KBM-7 (cell line): Measurements from ENCODE around the gene RGR.
"Not testable (repeated sequence)": the region's sequence is repeated elsewhere in the genome, so short reads cannot be mapped to it uniquely, and the experiment has no call there.

Experiments
- DNase-seq: peaks from one replicate; pipeline ENCODE4 v3.0.0-alpha.2; 2015
- in situ Hi-C: fragments of 300-500 bp; cut with MboI; formaldehyde crosslinking; loops from 2 replicates; pipeline ENCODE4 v1.14.3; 2020; ENCODE audit warnings: low sequenced_read_pairs, low pct_unique_long_range_greater_than_20kb, mixed read lengths

Gene RGR

GRCh38 chr10:84248794-84249193 lies 3.9 kb downstream of the RGR start:
- in situ Hi-C loops: no loop called here
- DNase-seq: no peak

GRCh38 chr10:84254552-84255478 lies 10.0 kb downstream of the RGR start:
- in situ Hi-C loops: loop anchor here (25.0 kb wide), 1 partner anchor 457 kb away; no protein-coding TSS in a partner anchor
- DNase-seq: no peak

DNA sequence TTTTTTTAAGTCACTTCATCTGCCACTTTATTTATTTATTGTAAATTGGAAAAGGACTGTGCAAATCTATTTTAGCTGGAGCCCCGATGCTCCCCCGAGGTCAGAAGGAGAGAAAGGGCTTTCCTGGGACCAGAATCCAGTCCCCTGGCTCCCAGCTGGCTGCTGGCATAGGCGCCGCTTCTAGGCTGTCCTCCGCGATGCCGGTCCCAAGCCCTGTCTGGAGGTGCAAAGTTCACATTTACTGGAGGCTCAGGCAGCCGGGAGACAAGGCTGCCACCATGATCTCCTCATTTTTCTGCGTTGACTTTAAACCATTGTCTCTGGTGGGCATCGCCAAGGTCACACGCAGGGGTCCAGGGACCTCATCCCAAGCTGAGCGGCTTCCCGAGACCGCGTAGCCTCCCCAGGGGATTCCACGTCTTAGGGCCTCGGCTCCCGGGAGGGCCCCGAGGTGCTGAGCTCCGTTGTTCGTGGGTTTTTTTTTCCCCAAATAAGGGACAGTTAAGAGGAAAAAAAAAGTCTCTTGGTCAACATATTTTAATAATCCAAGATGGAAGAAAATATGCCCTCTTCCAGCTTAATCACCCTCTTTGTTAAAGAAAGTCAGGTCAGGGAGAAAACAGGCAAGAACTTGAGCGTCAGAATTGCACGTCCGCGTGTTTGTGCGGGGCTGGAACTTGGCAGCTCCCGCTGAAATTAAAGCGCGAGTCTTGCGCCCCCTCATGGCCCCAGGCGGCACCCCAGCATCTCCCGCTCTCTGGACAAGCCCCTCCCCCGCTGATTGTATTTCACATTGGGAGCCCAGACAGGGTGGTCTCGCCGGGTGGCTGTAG lies 11.9 kb downstream of the RGR start:
- peak; percentile 55 for DNase-seq
- in situ Hi-C loops: loop anchor here (25.0 kb wide), 1 partner anchor 456 kb away; no protein-coding TSS in a partner anchor

DNA sequence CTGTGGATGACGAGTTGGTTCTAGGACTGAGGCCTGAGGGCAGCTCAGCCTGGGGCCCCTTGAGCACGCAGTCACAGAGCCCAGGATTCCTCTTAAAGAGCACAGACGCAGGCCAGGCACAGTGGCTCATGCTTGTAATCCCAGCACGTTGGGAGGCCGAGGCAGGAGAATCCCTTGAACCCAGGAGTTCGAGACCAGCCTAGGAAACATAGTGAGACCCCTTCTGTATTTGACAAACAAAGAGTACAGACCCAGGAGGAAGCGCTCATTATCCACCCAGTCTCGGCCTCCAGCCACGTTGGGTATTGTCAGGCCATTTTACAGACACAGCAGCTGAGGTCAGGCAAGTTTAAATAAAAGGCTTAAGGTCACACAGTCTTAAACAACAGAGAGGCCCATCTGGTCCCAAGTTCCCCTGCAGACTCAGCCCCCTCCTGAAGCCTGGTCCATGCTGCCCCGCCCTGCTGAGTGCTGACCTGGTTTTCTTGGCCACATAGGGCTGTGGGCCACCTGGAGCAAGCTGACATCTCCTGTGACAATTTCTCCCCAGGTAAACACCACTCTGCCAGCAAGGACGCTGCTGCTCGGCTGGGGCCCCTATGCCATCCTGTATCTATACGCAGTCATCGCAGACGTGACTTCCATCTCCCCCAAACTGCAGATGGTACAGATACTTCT lies 12.6 kb downstream of the RGR start:
- in situ Hi-C loops: loop anchor here (25.0 kb wide), 1 partner anchor 455 kb away; no protein-coding TSS in a partner anchor
- no peak for DNase-seq

DNA sequence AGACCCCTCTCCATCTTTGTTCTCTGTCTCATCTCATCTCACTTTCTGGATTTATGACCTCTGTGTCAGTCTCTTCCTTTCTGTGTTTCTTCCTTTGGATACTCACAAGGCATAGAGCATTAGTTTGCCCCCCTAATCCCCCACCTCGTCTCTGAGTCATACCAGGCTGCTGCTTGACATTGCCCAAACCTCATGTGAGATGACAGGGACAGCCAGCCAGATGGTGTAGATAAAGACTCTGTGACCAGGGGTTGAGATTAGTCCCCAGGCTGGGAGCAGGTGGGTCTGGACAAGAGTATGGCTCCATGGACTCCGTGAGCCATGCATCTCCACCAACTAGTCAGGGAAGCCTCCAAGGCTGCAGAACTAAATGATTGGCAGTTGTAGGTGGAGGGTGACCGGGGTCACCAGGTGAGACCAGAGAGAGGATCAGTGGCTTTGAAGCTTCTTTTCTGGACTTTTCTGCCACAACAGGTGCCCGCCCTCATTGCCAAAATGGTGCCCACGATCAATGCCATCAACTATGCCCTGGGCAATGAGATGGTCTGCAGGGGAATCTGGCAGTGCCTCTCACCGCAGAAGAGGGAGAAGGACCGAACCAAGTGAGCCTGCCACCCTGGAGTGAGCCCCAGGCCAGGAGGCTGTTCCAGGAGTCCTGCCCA lies 13.3 kb downstream of the RGR start:
- in situ Hi-C loops: loop anchor here (25.0 kb wide), 1 partner anchor 454 kb away; no protein-coding TSS in a partner anchor
- no peak for DNase-seq

DNA sequence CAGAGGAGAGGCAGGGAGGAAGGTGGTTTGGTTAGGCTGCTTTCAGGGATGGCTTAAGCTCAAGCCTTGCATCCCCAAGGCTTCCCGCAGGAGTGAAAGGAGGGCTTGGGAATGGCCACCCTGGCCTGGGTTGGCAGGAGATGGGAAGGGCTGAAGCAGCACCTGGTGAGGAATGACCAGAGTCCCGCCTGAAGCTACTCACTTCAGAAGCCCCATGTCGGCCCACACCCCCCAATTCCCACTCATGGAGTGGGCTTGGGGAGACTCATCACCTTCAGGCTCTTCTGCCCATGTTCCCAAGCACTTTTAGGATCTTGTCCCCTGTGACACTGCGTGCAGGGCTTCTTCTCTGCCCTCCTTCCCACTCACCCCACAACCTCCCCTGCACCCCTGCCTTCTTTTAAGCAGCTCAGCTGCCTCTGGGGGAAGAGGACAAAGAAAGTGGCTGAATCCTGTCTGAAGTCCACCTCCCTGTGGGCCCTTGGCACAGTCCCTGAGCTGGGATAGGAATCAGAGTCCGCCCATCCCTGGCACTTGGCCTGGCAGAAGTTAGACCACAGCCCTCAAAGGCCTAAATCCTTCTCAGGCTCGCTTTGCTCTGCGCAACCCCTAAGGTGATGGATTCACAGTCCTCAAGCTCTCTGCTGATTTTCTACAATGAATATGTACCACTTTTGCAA lies 16.5 kb downstream of the RGR start:
- in situ Hi-C loops: loop anchor here (10.0 to 25.0 kb wide), 2 partner anchors 283 to 451 kb away; no protein-coding TSS in a partner anchor
- no peak for DNase-seq

DNA sequence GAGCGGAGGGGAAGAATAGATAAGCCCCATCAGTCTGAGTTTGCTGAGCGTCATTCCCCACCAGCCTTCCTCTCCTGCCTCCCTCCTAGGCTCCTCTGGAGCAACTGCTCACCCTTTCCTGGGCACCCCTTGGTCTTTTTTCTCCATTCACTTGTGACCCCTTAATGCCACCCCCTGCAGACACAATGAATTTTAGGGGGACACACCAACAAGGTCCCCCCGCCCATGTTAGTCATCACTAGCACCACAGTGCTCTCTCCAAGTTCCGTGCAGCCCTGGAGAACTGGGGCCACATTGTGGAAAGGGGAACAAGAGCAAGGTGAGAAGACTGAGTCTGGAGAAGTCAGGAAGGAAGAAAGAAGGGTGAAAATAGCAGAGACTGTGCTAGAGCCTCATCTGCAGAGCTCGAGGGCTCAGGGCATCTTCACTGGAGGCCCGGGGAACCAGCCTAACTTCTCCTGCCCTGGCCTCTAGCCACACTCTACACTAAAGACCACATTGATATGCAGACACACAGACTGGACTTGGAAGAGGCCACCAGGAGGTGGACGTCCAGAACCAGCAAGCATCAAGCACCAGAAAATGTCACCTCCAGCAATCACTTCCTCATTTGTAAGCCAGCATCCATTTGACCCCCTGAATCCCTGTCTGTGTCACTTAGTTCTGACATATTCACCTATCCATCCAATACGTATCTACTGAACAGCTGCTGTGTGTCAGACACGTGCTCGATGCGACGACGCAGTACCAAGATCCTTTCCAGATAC lies 17.5 kb downstream of the RGR start:
- peak; percentile 8 for DNase-seq
- in situ Hi-C loops: loop anchor here (10.0 to 25.0 kb wide), 2 partner anchors 282 to 450 kb away; no protein-coding TSS in a partner anchor

GRCh38 chr10:84263716-84264115 lies 18.9 kb downstream of the RGR start:
- no peak for DNase-seq

DNA sequence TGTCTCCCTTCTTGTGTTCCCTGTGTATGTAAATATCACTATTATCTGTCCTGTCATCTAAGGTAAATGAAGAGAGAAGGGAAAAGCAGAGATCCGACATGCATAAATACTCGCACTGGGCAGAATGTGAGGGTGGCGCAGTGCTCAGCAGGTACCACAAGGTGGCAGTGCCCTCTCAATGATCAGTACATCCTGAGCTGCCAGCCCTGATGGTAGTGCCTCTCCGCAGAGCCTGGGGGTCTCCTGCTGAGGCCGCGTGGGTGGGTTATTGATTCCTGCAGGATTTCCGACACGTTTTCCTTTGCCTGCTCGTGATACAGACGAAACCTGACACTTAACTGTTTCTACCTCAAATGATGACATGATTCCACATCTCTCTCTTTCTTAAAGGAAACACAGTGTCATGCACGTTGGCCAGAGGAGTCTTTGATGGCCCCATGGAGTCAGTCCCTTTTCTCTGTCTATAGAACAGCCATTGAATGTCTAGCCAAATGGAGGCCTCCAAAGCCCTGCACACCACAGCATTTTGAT lies 19.8 kb downstream of the RGR start:
- in situ Hi-C loops: loop anchor here (10.0 to 25.0 kb wide), 2 partner anchors 280 to 448 kb away; no protein-coding TSS in a partner anchor
- DNase-seq: peak; percentile 75

More at GRCh38 chr10:84263716-84264115, 18.9 kb downstream of the RGR start:
- in situ Hi-C loops: loop anchor here (10.0 to 25.0 kb wide), 2 partner anchors 281 to 449 kb away; no protein-coding TSS in a partner anchor

DNA sequence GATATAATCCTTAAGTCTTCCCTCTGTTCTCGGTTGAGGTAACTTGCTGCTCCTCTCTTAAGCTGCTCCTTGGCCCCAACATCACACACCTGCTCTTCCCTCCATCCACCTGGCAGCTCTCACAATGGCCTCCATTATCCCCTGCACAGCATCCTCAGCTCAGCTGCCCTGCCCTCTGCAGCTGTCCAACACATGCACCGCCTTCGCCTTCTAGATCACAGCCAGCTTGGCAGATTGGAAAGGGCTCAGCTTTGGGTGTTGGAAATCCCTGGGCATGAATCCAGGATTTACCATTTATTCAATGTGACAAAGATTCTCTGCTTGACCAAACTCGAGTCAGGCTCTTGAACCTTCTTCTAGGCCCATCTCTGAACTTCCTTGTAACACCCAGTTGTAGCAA lies 20.6 kb downstream of the RGR start:
- DNase-seq: no peak
- in situ Hi-C loops: loop anchor here (10.0 to 25.0 kb wide), 2 partner anchors 279 to 447 kb away; no protein-coding TSS in a partner anchor

DNA sequence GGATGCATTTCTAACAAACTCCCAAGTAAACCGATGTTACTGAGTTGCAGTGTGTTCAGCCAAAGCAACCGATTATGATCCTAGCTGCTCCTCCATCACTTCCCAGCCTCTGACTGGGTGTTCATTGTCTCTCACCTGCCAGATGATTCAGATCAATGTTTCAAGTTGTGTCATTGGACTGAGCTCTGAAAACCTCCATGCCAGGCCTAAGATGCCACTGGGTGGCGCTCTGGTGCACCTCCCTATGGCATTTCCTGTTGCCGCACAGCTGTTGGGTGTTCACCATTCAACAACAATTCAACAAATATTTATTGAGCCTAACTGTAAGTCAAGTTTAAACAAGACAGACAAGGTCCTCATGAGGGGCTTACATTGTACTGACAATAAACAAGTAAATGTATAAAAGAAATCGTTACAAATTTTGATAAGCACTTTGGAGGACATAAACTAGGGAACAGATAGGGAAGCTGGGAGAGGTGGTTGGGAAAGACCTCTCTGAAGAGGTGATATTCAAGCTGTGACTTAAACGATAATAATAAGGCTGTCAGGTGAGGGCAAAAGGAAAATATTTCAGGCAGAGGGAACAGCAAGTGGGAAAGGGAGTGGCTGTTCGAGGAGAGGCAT lies 22.8 kb downstream of the RGR start:
- in situ Hi-C loops: loop anchor here (10.0 to 25.0 kb wide), 2 partner anchors 277 to 445 kb away; no protein-coding TSS in a partner anchor

GRCh38 chr10:84269162-84269561 lies 24.3 kb downstream of the RGR start:
- in situ Hi-C loops: loop anchor here (10.0 to 25.0 kb wide), 2 partner anchors 276 to 443 kb away; no protein-coding TSS in a partner anchor
- no peak for DNase-seq

More for the DNA sequence above, 22.8 kb downstream of the RGR start:
- peak; percentile 69 for DNase-seq

- DNase-seq: no peak
- in situ Hi-C loops: loop anchor here (10.0 to 25.0 kb wide), 2 partner anchors 275 to 443 kb away; no protein-coding TSS in a partner anchor
Observed at GRCh38 chr10:84269773-84270172, 24.9 kb downstream of the RGR start.

DNA sequence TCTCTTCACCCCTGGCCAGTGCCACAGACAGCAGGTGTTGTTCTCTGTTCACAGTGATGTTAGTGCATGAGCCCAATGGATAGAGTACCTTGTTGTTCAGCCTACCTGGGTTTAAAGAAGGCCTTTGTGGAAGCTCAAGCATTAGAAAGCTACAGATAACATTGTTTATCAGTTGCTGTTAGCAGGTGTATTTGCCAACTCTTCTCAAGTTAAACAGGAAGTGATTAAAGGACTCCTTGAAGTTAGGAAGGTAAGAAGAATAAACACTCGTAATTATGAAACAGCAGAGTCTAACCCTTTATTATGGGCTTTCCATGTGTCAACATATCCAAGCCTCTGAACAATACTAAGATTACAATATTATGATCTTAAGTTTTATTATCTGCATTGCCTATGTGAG lies 25.9 kb downstream of the RGR start:
- in situ Hi-C loops: loop anchor here (25.0 kb wide), 1 partner anchor 442 kb away; no protein-coding TSS in a partner anchor
- DNase-seq: no peak

GRCh38 chr10:84279876-84280475 lies 35.1 kb downstream of the RGR start:
- in situ Hi-C loops: not testable (repeated sequence)

GRCh38 chr10:84286695-84287094 lies 41.8 kb downstream of the RGR start:
- DNase-seq: no peak
- in situ Hi-C loops: no loop called here

More at GRCh38 chr10:84279876-84280475, 35.1 kb downstream of the RGR start:
- DNase-seq: not testable (repeated sequence)
